AG09319 (cell line): ENCODE measurements around the gene IDUA.

ENCODE experiments used
- DNase-seq: peaks from one replicate; pipeline ENCODE4 v3.0.0-alpha.2; 2010; ENCODE audit warnings: low read depth; ENCODE audit errors: extremely low read depth
- CTCF ChIP-seq: IDR thresholded peaks from 2 replicates; pipeline ENCODE4 v1.5.1; 2011; ENCODE audit warnings: low read depth, mild to moderate bottlenecking, inconsistent platforms, low read length, moderate library complexity

Gene IDUA

GRCh38 chr4:965048-965765 lies 21.6 kb upstream of the IDUA start:
- no peak for DNase-seq
- TF ChIP-seq CTCF = no peak

- TF ChIP-seq CTCF = no peak
- no peak for DNase-seq
Measured at GRCh38 chr4:965766-966134, 21.1 kb upstream of the IDUA start.

DNA sequence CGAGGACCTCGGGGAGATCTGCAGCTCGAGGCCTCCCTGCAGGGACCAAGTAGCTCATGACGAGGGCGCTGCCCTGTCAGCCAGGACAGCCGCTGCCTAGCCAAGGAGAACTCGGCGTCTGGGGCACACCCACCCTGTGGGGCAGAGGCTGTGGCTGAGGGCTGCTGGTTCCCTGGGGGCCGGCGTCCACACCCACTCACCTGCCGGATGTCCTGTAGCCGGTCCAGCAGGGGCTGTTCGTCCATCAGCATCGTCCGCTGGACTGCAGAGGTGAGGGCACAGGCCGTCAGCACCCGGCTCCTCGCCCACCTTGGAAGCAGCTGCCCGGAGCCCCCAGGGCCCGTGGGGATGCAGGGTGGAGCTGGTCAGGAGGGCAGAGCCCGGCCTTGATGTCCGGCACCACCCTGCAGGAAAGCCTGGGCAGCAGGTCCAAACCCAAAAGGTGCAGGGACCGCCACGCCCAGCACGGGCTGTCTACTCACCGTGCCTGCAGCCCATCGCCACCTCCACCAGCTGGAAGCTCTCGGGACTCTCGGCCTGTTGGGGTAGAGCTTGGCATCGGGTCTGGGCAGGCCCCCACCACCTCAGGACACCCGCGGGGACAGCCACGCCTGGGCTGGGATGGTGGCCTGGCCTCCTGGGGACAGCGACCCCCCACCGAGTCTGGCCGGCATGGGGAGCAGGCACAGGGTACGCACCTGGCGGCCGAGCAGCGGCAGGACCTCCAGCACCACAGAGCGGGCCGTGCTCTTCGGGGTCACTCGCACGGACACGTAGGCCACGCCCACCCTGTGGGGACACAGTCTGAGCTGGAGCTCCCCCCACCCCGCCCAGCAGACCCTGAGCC lies 20.4 kb upstream of the IDUA start:
- no peak for TF ChIP-seq CTCF
- DNase-seq = no peak

DNA sequence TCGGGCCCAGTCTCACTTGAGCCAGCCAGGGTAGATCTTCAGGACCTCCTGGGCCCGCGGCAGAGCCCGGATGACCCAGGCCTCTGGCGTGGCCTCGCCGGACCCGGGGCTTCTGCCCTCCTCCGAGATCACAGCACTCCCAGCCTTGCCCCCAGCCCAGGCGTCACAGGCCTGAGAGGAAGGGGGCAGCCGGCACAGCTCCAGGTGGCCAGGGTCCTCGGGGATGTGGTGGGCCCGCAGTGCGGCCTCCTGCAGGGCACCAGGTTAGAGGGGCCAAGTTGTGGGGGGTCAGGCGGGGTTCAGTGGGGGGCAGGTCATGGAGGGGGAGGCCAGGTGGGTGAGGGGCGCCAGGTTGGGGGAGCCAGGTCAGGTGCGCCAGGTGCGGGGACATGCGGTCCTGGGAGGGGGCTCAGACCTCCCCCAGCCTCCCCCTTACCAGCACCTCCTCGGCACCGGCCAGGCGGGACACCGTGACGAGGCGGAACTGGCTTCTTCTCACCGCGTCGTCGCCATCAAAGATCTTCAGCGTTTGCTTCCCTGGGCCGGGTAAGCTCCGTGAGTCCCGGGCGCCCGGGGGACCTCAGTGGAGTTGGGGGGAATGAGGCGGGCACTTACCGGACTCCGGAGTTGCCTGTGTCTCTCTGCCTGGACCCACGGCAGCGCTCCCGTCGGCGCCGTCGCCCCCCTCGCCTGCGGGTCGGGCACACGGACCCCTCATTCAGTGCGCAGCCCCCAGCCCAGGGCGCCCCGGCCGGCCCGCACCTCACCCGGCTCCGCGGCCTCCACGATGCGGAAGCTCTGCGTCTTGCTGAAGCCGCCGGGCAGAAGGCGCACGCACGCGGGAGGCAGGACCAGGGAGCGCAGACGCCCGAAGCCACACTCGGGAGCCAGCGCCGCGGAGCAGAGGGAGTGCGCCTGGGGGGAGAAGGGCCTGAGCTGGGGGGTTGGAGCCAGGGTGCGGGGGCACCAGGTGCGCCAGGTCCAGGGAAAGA lies 19.4 kb upstream of the IDUA start:
- DNase-seq = no peak
- no peak for TF ChIP-seq CTCF

GRCh38 chr4:968221-968620 lies 18.6 kb upstream of the IDUA start:
- DNase-seq = no peak
- TF ChIP-seq CTCF = no peak

GRCh38 chr4:968621-969394 lies 18.0 kb upstream of the IDUA start:
- TF ChIP-seq CTCF = no peak
- no peak for DNase-seq
